Measurements from ENCODE around the gene KRT77.

Gene KRT77

DNA sequence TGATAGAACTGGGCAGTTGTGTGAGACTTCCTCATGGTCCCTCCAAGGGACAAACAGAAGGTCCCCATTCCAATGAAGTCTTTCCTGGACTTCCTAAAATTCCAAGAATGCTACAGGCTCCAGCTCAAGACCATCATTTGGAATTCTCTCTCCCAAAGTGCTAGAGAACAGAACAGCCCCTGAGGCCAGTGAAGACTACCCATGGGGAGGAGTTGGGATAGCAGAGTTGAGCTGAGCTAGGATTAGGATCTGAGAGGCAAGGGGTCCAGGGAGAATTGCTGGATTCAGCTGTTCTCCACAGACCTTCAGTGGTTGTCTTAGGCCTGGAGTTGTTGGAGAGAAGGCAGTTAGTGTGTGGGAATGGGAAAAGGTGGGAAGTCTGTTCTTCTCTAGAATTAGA lies 33.9 kb downstream of the KRT77 start:
- H3K4me3 ChIP-seq, result no peak overlapping the region
- H3K9me3 ChIP-seq (replicated peaks in 1 of 11), result no peaks in the 10 kb centered on the region
- no peak overlapping the region for H3K27ac ChIP-seq
- H3K4me2 ChIP-seq, result no peak overlapping the region
- no peaks in the 10 kb centered on the region for H3K4me1 ChIP-seq
- H3K9ac ChIP-seq, result no peak overlapping the region
- TF ChIP-seq Cebpa-rat (IDR thresholded peaks at IDR 0.05), result no peak
- H3K36me3 ChIP-seq, result no peaks in the 10 kb centered on the region
- no peaks in the 10 kb centered on the region for H4K20me1 ChIP-seq
- H3K27me3 ChIP-seq, result no peaks in the 10 kb centered on the region

- H3K27ac ChIP-seq, result no peak overlapping the region
- H3K4me2 ChIP-seq, result no peak overlapping the region
- no peaks in the 10 kb centered on the region for H3K36me3 ChIP-seq
- no peaks in the 10 kb centered on the region for H3K27me3 ChIP-seq
- peaks cover 0 to 4% (median 1%) of the 10 kb centered on the region in 10 experiments; a peak in 10 of 20 replicates for H3K4me1 ChIP-seq
- H4K20me1 ChIP-seq, result no peaks in the 10 kb centered on the region
- TF ChIP-seq Cebpa-rat (IDR thresholded peaks at IDR 0.05), result no peak
- H3K9ac ChIP-seq, result no peak overlapping the region
- H3K9me3 ChIP-seq (replicated peaks in 1 of 11), result no peaks in the 10 kb centered on the region
- H3K4me3 ChIP-seq, result no peak overlapping the region
Measured at GRCh38 chr12:52667931-52668330, 35.4 kb downstream of the KRT77 start.

- H3K4me2 ChIP-seq, result no peak overlapping the region
- no peaks in the 10 kb centered on the region for H3K27me3 ChIP-seq
- peaks cover 0 to 8% (median 5%) of the 10 kb centered on the region in 10 experiments; a peak in 14 of 20 replicates for H3K4me1 ChIP-seq
- no peaks in the 10 kb centered on the region for H3K9me3 ChIP-seq (replicated peaks in 1 of 11)
- H3K9ac ChIP-seq, result no peak overlapping the region
- H3K4me3 ChIP-seq, result no peak overlapping the region
- no peak overlapping the region for H3K27ac ChIP-seq
- no peaks in the 10 kb centered on the region for H4K20me1 ChIP-seq
- H3K36me3 ChIP-seq, result no peaks in the 10 kb centered on the region
- no peak for TF ChIP-seq Cebpa-rat (IDR thresholded peaks at IDR 0.05)
Measured at GRCh38 chr12:52667509-52667908, 35.8 kb downstream of the KRT77 start.

DNA sequence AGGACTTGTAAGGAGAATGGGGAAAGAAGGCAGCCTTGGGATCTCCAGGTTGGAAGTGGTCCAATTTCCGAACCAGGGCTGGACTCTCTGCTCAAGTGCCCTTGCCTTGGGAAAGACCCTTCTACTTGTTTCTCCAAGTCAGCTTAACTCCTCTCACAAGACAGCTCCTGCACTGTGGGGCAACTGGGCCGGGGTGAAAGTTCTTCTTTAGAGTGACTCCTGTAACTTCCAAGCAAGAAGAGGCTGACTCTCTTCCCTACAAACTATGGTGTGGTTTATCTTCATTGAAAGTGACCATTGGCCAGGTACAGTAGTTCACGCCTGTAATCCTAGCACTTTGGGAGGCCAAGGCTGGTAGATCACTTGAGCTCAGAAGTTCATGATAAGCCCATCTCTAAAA lies 36.9 kb downstream of the KRT77 start:
- Histone ChIP-seq H4K20me1 (no peaks in the 10 kb centered on the region), H3K4me3 (no peak overlapping the region), H3K27ac (no peak overlapping the region), H3K36me3 (no peaks in the 10 kb centered on the region), H3K4me1 (peaks cover 0 to 18% (median 14%) of the 10 kb centered on the region in 10 experiments; a peak in 15 of 20 replicates), H3K4me2 (no peak overlapping the region), H3K9ac (no peak overlapping the region), H3K9me3 (replicated peaks in 1 of 11) (no peaks in the 10 kb centered on the region), H3K27me3 (no peaks in the 10 kb centered on the region)
- TF ChIP-seq Cebpa-rat (IDR thresholded peaks at IDR 0.05), result no peak

- Histone ChIP-seq H3K4me2 (peak overlapping the region in 1 of 11 experiments; percentile 76; a peak in 2 of 22 replicates), H3K27ac (no peak overlapping the region), H3K27me3 (no peaks in the 10 kb centered on the region), H3K9me3 (replicated peaks in 1 of 11) (no peaks in the 10 kb centered on the region), H3K4me3 (no peak overlapping the region), H3K9ac (no peak overlapping the region), H3K4me1 (peaks cover 0 to 36% (median 29%) of the 10 kb centered on the region in 10 experiments; a peak in 15 of 20 replicates), H3K36me3 (no peaks in the 10 kb centered on the region), H4K20me1 (no peaks in the 10 kb centered on the region)
- no peak for TF ChIP-seq Cebpa-rat (IDR thresholded peaks at IDR 0.05)
Measured at GRCh38 chr12:52663420-52663819, 39.9 kb downstream of the KRT77 start.

DNA sequence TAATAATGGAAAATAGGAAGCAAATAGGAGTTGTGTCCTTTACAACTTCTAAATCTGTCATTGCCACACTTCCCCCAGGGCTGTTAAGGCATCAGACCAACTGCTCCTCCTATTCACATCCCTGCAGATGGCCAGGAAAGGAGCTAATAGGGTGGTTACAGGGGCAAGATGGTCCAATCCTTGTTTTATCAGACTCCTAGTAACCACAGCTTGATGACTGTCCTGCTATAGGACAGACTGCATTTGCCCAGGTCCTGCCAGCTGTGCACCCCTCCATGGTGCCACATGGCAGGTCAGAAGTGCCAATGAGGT lies 40.5 kb downstream of the KRT77 start:
- no peaks in the 10 kb centered on the region for H3K27me3 ChIP-seq
- no peak for TF ChIP-seq Cebpa-rat (IDR thresholded peaks at IDR 0.05)
- H3K4me1 ChIP-seq, result peaks cover 0 to 37% (median 29%) of the 10 kb centered on the region in 10 experiments; a peak in 15 of 20 replicates
- no peaks in the 10 kb centered on the region for H3K9me3 ChIP-seq (replicated peaks in 1 of 11)
- no peak overlapping the region for H3K4me3 ChIP-seq
- peak overlapping the region in 8 of 11 experiments; percentile 50 to 76 (median 68); a peak in 14 of 22 replicates for H3K4me2 ChIP-seq
- H3K9ac ChIP-seq, result no peak overlapping the region
- no peaks in the 10 kb centered on the region for H3K36me3 ChIP-seq
- peak overlapping the region in 1 of 11 experiments; percentile 28; a peak in 1 of 22 replicates for H3K27ac ChIP-seq
- H4K20me1 ChIP-seq, result no peaks in the 10 kb centered on the region

GRCh38 chr12:52662093-52662917 lies 41.0 kb downstream of the KRT77 start:
- TF ChIP-seq Cebpa-rat (IDR thresholded peaks at IDR 0.05), result no peak
- H3K27ac ChIP-seq, result peak overlapping the region in 2 of 11 experiments; percentile 10 to 34; a peak in 2 of 22 replicates
- no peak overlapping the region for H3K9ac ChIP-seq
- peak overlapping the region in 9 of 11 experiments; percentile 35 to 76 (median 64); a peak in 17 of 22 replicates for H3K4me2 ChIP-seq
- H3K27me3 ChIP-seq, result no peaks in the 10 kb centered on the region
- H3K9me3 ChIP-seq (replicated peaks in 1 of 11), result no peaks in the 10 kb centered on the region
- H3K4me3 ChIP-seq, result no peak overlapping the region
- H3K36me3 ChIP-seq, result no peaks in the 10 kb centered on the region
- H4K20me1 ChIP-seq, result no peaks in the 10 kb centered on the region
- peaks cover 0 to 37% (median 29%) of the 10 kb centered on the region in 10 experiments; a peak in 15 of 20 replicates for H3K4me1 ChIP-seq

DNA sequence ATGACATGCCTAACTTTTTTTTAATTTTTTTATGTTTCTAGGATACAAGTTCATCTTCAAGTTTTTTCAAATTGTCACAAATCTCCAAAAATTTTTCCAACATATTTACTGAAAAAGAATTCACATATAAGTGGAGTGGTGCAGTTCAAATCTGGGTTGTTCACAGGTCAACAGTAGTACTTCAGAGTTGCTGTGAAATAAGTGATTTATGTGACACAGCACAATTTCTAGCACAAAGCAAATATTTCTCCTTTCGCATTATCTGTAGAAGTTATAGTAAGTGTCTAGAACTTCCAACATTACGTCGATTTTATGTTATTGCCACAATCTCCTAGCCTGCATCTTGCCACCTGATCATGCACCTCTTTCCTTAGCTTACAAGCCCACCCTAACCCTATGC lies 41.7 kb downstream of the KRT77 start:
- no peaks in the 10 kb centered on the region for H3K27me3 ChIP-seq
- H3K9ac ChIP-seq, result no peak overlapping the region
- H3K27ac ChIP-seq, result peak overlapping the region in 2 of 11 experiments; percentile 10 to 34; a peak in 1 of 22 replicates
- H3K4me3 ChIP-seq, result no peak overlapping the region
- no peaks in the 10 kb centered on the region for H3K9me3 ChIP-seq (replicated peaks in 1 of 11)
- H3K36me3 ChIP-seq, result no peaks in the 10 kb centered on the region
- H4K20me1 ChIP-seq, result no peaks in the 10 kb centered on the region
- H3K4me1 ChIP-seq, result peaks cover 0 to 37% (median 29%) of the 10 kb centered on the region in 10 experiments; a peak in 15 of 20 replicates
- peak overlapping the region in 9 of 11 experiments; percentile 35 to 76 (median 64); a peak in 16 of 22 replicates for H3K4me2 ChIP-seq
- no peak for TF ChIP-seq Cebpa-rat (IDR thresholded peaks at IDR 0.05)

DNA sequence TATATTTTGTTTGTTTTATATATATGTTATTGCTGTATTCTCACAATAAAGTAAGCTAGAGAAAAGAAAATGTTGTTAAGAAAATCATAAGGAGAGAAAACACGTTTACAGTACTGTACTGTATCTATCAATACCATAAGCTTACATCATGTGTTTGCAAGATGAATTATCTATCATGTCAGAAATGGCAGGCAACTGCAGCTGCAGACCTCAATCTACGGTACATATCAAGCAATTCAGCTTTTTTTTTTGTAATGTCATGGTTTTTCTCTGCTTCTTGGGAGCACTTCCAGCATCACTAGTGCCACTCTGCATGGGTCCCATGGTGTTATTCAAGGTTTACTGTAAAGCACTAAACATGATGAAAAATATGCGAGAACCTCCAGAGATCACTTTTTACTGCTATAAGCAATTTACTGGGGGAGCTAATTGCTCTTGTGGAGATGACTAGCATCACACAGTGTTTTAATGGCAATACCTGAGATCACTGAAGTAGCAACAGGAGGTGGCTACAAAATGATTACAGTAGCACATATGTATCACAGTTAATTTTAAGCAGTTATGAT lies 42.3 kb downstream of the KRT77 start:
- TF ChIP-seq Cebpa-rat (IDR thresholded peaks at IDR 0.05), result no peak

More for the DNA sequence above, 42.3 kb downstream of the KRT77 start:
- Histone ChIP-seq H3K9ac (no peak overlapping the region), H3K4me2 (no peak overlapping the region; a peak in 1 of 22 replicates), H3K4me1 (peaks cover 0 to 37% (median 29%) of the 10 kb centered on the region in 10 experiments; a peak in 15 of 20 replicates), H3K36me3 (no peaks in the 10 kb centered on the region), H3K27me3 (no peaks in the 10 kb centered on the region), H4K20me1 (no peaks in the 10 kb centered on the region), H3K9me3 (replicated peaks in 1 of 11) (no peaks in the 10 kb centered on the region), H3K27ac (no peak overlapping the region), H3K4me3 (no peak overlapping the region)

Measured in BLaER1 treated with 17β-estradiol and CSF1 and Interleukin-3, amounts not matched to agents 10 nM and 100 nM (cell line).